Tibial nerve (tissue), 4 donors: Measurements from ENCODE around the gene TRAF5. TPM values are rescaled to one million over a fixed set of nuclear protein-coding genes. Genes with fewer than 3 reads are reported as not detected.
"Not testable (repeated sequence)": the region's sequence is repeated elsewhere in the genome, so short reads cannot be mapped to it uniquely, and the experiment has no call there.

ENCODE experiments used
- DNase-seq, 2 donors: peaks; one replicate each; pipeline ENCODE4 v3.0.0-alpha.2; 2019; ENCODE audit warnings: low spot score in 2 of 2
- H3K27ac ChIP-seq, 4 donors: fragments of 200-600 bp; sonication (generic) in 3 of 4; one replicate each; pipeline ENCODE4 v1.5.1; 2017 to 2019; ENCODE audit warnings: mild to moderate bottlenecking in 1 of 4
- H3K27me3 ChIP-seq, 2 donors: fragments of 200-600 bp; sonication (generic) in 1 of 2; one replicate each; pipeline versions ENCODE4 v1.5.1 to v1.6.0; 2017 to 2019
- H3K36me3 ChIP-seq, 3 donors: fragments of 200-600 bp; sonication (generic); one replicate each; pipeline ENCODE4 v1.5.1; 2018 to 2019
- H3K4me1 ChIP-seq, 4 donors: fragments of 200-600 bp; sonication (generic) in 3 of 4; one replicate each; pipeline ENCODE4 v1.5.1; 2017 to 2019
- H3K4me3 ChIP-seq, 4 donors: fragments of 200-600 bp; sonication (generic) in 3 of 4; one replicate each; pipeline ENCODE4 v1.5.1; 2017 to 2019; ENCODE audit warnings: mild to moderate bottlenecking in 1 of 4, moderate library complexity in 1 of 4
- H3K9me3 ChIP-seq, 4 donors: fragments of 200-600 bp; sonication (generic) in 3 of 4; one replicate each; pipeline ENCODE4 v1.5.1; 2017 to 2019
- CTCF ChIP-seq, 5 experiments: fragments of 200-600 bp in 3 of 5; fragments of 450-650 bp in 2 of 5; sonication (generic) in 3 of 5; IDR thresholded peaks; one replicate each; pipeline ENCODE4 v1.5.1; 2016 to 2019; ENCODE audit warnings: antibody characterized with exemption in 5 of 5, mild to moderate bottlenecking in 3 of 5, moderate library complexity in 2 of 5
- EP300 ChIP-seq, 2 donors: sonication (generic); formaldehyde crosslinking; IDR thresholded peaks; one replicate each; pipeline ENCODE4 v1.6.1; 2017; ENCODE audit warnings: antibody characterized with exemption in 2 of 2, mild to moderate bottlenecking in 1 of 2
- POLR2A ChIP-seq, 2 donors: fragments of 450-650 bp; IDR thresholded peaks; one replicate each; pipeline ENCODE4 v1.6.1; 2017; ENCODE audit warnings: antibody characterized with exemption in 2 of 2, mild to moderate bottlenecking in 2 of 2, moderate library complexity in 2 of 2
- WGBS, 2 donors: methylation state at CpG; one replicate each; pipeline ENCODE4 v1.1.5; 2018; 5-methylcytosine and 5-hydroxymethylcytosine counted together
- total RNA-seq, 4 donors: library from RNA; depleted of rRNA; stranded (reverse); fragments of >200 nt; gene quantifications; one replicate each; pipeline ENCODE4 v1.1.0, GENCODE V29; 2016

The TRAF5 gene
- total RNA-seq, 4 donors from 2014 or later, result 12.0 to 18.6 (median 15.6) TPM

GRCh38 chr1:211347077-211347844, 20.6 kb downstream of the TRAF5 start:
- Histone ChIP-seq H3K9me3 (no peaks in the 10 kb centered on the region), H3K36me3 (no peaks in the 10 kb centered on the region), H3K27me3 (no peaks in the 10 kb centered on the region), H3K4me3 (no peak overlapping the region), H3K4me1 (peaks cover 0 to 7% (median 0%) of the 10 kb centered on the region in 4 donors), H3K27ac (no peak overlapping the region)
- WGBS, 2 donors, result 76 to 81% methylated on average over 4 of the region's 4 CpGs
- no peak for DNase-seq
- TF ChIP-seq CTCF (IDR thresholded peaks at IDR 0.05), result no peak
- TF ChIP-seq POLR2A (IDR thresholded peaks at IDR 0.05), result no peak
- no peak for TF ChIP-seq EP300 (IDR thresholded peaks at IDR 0.05)

- H3K27me3 ChIP-seq, result no peaks in the 10 kb centered on the region
- H3K4me1 ChIP-seq, result peaks cover 0 to 7% (median 1%) of the 10 kb centered on the region in 4 donors
- no peak for TF ChIP-seq EP300 (IDR thresholded peaks at IDR 0.05)
- no peak for TF ChIP-seq CTCF (IDR thresholded peaks at IDR 0.05)
- no peak for TF ChIP-seq POLR2A (IDR thresholded peaks at IDR 0.05)
These were observed 21.9 kb downstream of the TRAF5 start for GRCh38 chr1:211348547-211348946.

GRCh38 chr1:211349741-211350140, 23.1 kb downstream of the TRAF5 start:
- no peak overlapping the region for H3K4me3 ChIP-seq
- no peaks in the 10 kb centered on the region for H3K27me3 ChIP-seq
- DNase-seq, result no peak
- TF ChIP-seq EP300 (IDR thresholded peaks at IDR 0.05) (no peak), CTCF (IDR thresholded peaks at IDR 0.05) (no peak), POLR2A (IDR thresholded peaks at IDR 0.05) (no peak)
- H3K36me3 ChIP-seq, result peaks cover 0 to 14% (median 0%) of the 10 kb centered on the region in 3 donors
- WGBS, 2 donors, result 94 to 100% methylated on average over 2 of the region's 2 CpGs
- H3K4me1 ChIP-seq, result peaks cover 0 to 7% (median 3%) of the 10 kb centered on the region in 4 donors
- peaks cover 0 to 3% (median 0%) of the 10 kb centered on the region in 4 donors for H3K9me3 ChIP-seq
- H3K27ac ChIP-seq, result no peak overlapping the region

More at GRCh38 chr1:211348547-211348946, 21.9 kb downstream of the TRAF5 start:
- Histone ChIP-seq H3K9me3 (peaks cover 0 to 3% (median 0%) of the 10 kb centered on the region in 4 donors), H3K4me3 (no peak overlapping the region), H3K36me3 (peaks cover 0 to 3% (median 0%) of the 10 kb centered on the region in 3 donors), H3K27ac (no peak overlapping the region)
- DNase-seq, result no peak

- H3K9me3 ChIP-seq, H3K27me3 ChIP-seq, H3K4me3 ChIP-seq, DNase-seq, H3K27ac ChIP-seq, H3K4me1 ChIP-seq: not testable (repeated sequence)
- 95 to 98% methylated on average over 3 of the region's 3 CpGs for WGBS, 2 donors
- H3K36me3 ChIP-seq, result peaks cover 0 to 30% (median 0%) of the 10 kb centered on the region in 3 donors
These were observed 25.4 kb downstream of the TRAF5 start for GRCh38 chr1:211352055-211352454.

- TF ChIP-seq EP300 (IDR thresholded peaks at IDR 0.05) (no peak), POLR2A (IDR thresholded peaks at IDR 0.05) (no peak), CTCF (IDR thresholded peaks at IDR 0.05) (no peak)
- H3K9me3 ChIP-seq, result peaks cover 0 to 3% (median 0%) of the 10 kb centered on the region in 4 donors
- no peak for DNase-seq
- H3K27ac ChIP-seq, result no peak overlapping the region
- H3K4me3 ChIP-seq, result no peak overlapping the region
- no peaks in the 10 kb centered on the region for H3K27me3 ChIP-seq
- H3K4me1 ChIP-seq, result peaks cover 0 to 7% (median 3%) of the 10 kb centered on the region in 4 donors
- H3K36me3 ChIP-seq, result peaks cover 0 to 34% (median 0%) of the 10 kb centered on the region in 3 donors
- WGBS, 2 donors, result 93 to 99% methylated on average over 2 of the region's 2 CpGs
These were observed 25.8 kb downstream of the TRAF5 start for GRCh38 chr1:211352465-211352864.
